ENCODE measurements around the gene GIMAP6.
"Not testable (repeated sequence)": the region's sequence is repeated elsewhere in the genome, so short reads cannot be mapped to it uniquely, and the experiment has no call there.

The GIMAP6 gene

DNA sequence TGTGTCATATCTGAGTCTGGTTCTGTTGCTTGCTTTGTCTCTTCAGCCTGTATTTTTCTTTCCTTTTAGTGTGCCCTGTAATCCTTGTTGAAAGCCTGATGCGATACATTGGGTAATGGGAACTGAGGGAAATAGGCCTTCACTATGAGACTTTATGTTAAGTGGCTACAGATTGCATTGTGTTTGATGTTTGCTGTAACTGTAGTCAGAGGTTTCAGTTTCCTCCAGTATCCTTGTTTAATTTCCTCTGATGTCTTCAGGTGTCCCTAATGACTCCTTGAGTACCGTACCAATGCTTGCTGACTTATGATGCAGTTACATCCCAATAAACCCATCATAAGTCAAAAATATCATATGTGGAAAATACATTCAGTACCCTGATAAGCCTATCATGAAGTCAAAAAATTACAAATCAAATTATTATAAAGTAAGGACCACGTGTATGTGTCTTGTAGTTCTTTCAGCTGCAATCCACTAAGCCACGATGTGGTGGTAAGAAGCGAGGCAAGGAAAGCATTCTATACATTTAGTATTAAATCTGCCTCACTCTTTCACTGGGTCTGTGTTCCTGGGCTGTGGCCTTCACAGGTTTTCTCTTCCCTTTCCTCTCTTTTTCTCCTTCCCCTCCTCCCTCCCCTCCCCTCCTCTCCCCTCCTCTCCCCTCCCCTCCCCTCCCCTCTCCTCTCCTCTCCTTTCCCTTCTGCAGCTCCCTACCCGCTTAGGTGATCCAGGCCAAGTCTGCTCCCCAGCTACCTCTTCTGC lies 13.3 kb upstream of the GIMAP6 start:
- DNase-seq (ENCODE audit: low spot score) = no peak
- no peak for FAIRE-seq

DNA sequence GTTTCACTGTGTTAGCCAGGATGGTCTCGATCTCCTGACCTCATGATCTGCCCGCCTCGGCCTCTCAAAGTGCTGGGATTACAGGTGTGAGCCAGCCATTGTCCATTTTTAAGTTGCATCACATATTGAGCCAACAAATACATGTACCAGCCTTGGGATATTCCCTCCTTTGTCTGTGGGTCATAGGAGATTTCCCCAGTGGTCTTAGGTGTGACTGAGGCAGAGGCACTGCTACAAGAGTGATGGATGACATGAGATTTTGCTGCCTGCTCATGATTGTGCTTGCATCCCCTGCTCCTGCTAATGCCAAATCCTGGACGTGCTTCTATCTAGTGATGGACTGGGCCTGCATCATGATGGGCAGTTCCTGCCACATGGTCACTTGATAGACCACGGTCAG lies 10.7 kb upstream of the GIMAP6 start:
- FAIRE-seq = no peak
- DNase-seq (ENCODE audit: low spot score) = no peak

DNA sequence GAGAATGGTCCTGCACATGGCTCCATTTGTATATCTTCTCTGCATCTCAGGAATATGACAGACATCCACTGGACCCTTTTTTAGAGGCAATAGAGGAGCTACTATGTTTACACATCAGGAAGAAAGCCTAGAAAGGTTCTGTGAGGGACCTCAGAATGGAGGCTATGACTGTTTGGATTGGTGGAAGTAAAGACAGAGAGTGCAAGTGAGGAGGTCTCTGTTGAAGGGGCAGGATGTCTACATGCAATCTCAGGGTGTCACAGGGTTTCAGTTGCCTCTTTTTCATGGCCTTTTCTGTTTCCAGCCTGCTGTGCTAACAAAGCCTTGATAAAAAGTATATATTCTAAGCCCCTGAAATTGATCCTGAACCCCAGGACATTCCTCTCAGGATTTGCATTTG lies 9.7 kb upstream of the GIMAP6 start:
- DNase-seq (ENCODE audit: low spot score) (no peak), FAIRE-seq (no peak)

DNA sequence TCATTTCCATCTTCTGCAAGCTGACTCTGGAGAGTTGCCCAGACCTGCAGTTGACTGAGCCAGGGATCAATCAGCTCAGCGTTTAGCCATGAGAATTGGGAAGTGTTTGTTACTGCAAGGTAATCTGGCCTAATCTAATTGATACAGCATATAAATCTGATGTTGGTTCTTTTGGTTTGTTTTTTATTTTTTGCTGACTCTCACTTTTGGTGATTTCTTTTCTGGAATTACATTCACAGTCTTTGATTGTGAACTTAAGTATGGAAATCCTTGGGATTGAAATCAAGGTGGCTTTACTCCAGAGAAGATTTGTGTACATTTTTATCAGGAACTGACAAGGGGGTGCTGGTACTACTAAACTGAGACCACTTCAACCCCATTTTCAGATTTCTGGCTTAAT lies 1.7 kb upstream of the GIMAP6 start:
- FAIRE-seq (no peak), DNase-seq (ENCODE audit: low spot score) (no peak)

DNA sequence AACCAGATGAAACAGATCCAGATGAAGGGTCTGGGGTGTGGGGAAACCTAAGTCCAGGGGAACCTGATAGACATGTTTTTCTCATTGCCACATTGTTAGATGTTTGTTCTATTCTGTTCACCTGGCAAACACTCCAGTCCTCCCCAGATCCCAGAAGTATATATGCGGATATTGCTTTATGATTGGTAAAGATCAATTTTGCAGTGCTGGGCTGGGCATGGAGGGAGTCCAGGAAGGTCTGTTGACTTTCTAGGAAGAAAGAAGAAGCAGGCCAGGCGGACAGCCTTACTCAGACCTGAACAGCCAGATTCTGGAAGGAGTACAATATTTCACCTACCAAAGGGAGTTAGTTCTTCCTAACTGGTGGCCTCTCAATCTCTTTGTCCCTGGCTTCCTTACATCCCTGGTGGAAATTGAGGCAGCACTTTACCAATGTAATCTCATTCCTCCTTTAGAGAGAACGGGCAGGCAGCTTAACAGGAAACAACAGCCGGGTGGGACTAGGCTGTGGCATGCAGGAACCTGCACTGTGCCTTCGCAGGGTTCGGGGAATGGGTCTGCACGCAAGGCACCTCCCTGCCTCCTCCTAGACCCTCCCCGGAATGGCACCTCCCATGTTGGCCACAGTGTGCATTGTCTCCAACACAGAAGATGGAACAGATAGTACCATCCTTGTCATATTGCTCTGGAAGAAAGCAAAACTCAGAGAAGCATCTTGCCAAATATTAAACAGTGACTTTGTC lies 930 bp downstream of the GIMAP6 start:
- FAIRE-seq (no peak), DNase-seq (ENCODE audit: low spot score) (no peak)

DNA sequence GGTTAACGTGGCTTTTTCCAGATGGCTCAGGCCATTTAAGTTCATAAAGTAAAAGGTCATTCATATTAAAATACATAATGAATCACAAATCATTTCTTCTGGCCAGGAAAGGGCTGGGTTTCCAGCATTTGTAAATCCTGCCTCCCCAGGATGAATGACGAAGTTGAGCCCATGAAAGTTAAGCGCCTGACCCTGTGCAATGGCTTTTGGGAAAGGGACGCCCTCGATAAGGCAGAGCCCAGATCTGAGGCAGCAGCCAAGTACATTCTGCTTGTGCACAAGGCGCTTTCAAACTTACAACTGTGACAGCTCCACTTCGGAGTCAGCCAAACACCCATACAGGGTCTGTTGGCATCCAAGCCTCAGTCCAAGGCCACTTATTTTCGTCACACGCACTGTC lies 2.8 kb downstream of the GIMAP6 start:
- FAIRE-seq (no peak), DNase-seq (ENCODE audit: low spot score) (no peak)

DNA sequence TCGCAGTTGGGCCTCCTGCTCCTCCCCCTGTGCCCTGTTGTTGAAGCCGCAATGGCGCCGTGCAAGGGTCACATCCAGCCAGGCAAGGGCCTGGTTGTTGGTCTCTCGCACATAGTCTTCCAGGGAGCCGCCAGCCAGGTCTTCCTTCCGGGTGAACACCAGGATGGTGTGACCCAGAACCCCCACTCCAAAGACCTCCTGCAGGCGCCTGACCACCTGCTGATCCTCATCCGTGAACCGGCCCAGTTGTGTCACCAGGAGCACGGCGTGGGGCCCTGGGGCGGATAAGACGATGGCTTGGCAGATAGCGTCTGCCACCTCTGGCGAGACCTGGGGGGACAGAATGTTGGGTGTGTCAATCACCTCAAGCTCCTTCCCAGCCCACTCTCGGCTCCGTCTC lies 4.2 kb downstream of the GIMAP6 start:
- FAIRE-seq (no peak), DNase-seq (ENCODE audit: low spot score) (no peak)

DNA sequence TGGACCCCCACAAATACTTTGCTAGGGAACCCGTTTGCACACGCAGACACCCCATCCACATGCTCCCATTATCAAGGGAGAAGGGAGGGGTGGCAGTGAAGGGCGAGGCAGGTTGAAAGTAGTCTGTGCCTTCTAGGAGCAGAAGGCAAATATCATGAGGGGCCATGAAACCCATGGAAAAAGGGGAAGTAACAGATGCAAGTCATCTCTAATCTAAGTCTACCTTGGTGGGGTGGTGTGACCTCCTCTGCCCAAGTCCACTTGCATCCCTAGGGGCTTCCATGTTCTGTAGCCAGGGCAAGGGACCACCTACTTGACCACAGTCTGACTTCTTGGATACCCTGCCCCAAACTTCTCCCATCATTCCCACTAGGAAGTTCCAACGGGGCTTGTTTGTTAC lies 5.5 kb downstream of the GIMAP6 start:
- FAIRE-seq = no peak
- no peak for DNase-seq (ENCODE audit: low spot score)

DNA sequence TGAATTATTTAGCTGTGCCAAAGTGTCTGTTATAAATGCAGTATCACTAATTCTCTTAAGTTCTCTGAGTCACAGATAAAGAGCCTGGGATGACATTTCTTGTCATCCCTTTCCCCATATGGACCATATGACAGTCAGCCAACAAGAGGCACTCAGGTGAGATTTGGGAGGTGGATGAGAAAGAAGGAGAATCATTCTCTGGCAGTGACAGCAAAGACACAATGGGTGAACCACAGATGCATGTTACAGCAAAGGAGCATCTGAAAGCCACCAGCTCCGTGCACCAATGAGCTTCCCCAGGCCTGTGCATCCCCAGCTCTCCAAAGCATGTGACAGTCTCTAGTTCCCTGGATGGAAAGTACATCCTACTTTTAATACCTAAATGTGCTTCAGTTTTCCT lies 10.8 kb downstream of the GIMAP6 start:
- no peak for FAIRE-seq

DNA sequence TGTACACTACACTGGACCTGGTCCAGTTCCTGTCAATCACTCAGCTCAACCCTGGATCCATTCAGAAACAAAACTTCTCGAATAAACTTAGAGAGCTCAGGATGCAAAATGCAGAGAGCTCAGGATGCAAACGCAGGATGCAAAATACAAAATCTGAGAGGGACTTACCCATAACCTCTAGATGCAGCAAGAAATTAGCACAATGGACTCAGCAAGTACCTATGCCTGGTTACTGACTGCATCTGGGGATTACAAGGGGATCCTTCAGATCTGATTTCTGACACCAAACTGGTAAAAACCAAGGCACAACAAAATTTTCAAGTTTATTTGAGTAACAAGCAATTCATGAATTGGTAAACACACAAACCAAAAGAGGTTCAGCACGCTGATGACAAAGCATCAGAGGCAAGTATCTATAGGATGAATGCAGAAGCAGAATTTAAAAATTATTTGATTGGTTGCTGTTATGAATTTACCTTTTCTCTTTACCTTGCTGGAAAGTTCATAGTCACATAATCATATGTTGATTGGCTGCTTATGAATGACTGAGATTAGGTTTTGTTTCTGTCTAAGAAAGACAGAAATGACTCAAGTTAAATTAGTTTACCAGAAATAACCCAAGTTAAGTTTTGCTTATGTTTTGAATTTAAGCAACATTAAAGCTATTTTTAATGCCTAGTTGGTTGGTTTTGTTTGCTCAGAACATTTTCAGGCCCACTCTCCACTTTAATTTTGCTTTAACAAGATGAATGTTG lies 11.4 kb downstream of the GIMAP6 start:
- DNase-seq (ENCODE audit: low spot score) = no peak
- FAIRE-seq = no peak

More for the DNA sequence above, 10.8 kb downstream of the GIMAP6 start:
- no peak for DNase-seq (ENCODE audit: low spot score)

DNA sequence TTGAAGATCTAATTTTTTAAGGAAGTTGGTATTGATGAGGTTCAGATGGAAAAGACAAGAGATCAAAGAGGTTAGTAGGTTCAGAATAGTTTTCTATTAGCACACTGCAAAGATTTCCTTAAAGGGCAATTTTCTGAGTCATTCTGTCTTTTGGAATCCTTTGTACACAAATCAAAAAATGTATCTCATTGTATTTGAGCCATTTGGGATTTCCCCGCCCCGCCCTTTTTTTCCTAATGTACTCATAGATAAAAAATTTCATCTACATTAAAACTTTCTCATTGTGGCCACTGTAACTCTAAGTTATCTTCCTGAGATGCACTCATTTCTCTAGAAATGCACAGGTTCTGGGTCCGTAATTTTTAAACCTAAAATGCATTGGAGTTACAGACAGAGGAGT lies 12.1 kb downstream of the GIMAP6 start:
- DNase-seq (ENCODE audit: low spot score) = no peak
- FAIRE-seq = no peak

DNA sequence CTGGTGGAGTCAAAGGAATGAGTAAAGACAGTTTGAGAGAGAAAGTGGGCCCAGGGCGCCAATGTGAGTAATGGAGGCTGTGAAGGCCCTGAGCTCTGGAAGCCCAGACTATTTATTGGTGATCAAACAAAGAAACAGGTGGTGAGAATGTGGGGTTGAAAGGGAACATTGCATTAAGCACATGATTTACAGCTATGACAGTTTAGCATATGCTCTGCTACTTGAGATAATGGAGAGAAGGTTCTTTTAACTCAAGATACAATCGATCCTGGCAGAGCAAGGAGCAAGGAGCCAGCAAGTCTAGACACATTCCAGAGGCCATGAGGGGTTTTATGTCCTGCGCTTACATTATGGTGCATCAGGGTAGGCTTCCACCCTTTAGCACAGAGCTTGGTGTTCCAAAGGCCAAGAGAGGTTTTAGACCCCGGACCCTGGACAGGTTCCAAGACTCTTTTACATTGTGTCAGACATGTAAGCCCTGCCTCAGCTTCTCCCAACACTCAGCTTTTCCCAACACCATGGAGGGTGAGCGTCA lies 16.9 kb downstream of the GIMAP6 start:
- FAIRE-seq; DNase-seq (ENCODE audit: low spot score): not testable (repeated sequence)

DNA sequence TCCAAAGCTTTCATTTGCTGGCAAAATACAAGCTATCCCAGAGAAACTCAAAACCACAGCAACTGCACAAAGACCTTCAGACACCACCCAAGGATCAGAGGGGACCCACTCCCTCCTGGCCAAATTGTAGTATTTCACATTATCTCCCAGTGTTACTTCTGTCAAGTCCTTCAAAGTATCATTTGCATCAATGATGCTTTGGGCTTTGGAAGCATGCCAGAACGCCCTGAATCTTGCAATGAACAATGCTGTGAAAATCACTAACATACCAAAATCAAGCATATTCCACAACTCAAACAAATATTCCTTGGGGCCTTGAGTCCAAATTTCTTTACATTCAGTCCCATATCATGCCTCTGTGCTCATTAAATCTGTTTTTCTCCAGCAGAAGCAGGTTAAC lies 17.8 kb downstream of the GIMAP6 start:
- FAIRE-seq; DNase-seq (ENCODE audit: low spot score): not testable (repeated sequence)

DNA sequence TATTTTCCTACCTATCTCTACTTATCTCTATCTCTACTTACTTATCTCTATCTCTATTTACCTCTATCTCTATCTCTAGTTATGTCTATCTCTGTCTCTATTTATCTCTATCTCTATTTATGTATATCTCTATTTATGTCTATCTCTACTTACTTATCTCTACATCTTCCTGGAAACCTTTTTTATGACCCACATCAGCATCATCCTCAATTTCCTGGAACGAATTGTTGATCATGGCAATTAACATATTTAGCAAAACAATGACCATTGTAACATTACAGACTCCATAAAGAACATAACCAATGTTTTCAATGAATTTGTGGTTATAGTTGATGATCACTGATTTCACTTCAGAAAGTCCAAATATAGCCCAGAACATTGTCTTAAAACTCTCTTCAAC lies 18.3 kb downstream of the GIMAP6 start:
- DNase-seq (ENCODE audit: low spot score) (no peak), FAIRE-seq (no peak)

DNA sequence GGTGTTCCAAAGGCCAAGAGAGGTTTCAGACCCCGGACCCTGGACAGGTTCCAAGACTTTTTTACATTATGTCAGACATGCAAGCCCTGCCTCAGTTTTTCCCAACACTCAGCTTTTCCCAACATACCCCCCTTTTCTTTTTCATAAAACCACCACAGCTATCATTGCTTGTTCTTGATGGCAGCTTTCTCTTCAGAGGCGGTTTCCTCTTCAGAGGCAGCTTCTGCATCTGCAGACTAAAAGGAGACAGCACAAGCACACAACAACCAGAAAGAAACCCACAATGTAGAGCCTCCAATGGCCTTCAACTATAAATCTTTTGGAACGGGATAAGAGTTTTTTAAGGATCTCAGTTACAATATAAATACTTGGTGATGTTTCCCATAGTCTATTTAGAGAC lies 19.3 kb downstream of the GIMAP6 start:
- FAIRE-seq (no peak), DNase-seq (ENCODE audit: low spot score) (no peak)

DNA sequence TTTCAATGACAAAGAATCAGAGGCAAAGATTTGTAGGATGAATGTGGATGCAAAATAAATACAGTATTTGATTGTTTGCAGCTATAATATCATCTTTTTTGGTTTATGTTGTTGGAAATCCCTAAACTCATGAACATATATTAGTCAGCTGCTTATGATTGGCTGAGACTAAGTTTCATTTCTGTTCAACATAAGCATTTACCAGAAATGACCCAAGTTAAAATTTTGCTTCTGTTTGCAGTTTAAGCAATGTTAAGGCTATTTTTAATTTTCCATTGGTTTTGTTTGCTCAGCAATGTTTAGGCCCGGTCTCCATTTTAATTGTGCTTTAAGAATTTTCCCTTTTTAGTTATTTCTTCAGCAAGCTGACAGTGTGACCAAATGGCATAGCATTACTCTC lies 22.0 kb downstream of the GIMAP6 start:
- DNase-seq (ENCODE audit: low spot score) (no peak), FAIRE-seq (no peak)

DNA sequence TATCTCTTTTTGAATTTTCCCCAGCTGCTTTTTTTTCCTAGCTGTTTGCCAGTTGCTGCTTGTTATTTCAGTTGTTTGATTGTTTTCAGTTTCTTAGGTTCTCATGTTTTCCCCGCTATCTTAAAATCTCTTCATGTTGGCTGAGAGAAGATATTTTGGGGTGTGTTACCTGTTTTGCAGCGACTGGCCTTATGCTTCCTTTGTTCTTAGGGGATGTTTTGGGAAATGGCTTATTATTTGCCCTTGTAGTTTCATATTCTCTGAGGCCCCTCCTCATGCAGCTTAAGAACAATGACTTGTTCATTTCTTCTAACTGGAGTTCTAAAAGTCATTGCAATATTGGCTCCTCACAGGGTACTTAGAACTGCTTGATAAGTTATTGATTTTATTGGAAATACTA lies 28.6 kb downstream of the GIMAP6 start:
- not testable (repeated sequence) for FAIRE-seq; DNase-seq (ENCODE audit: low spot score)

DNA sequence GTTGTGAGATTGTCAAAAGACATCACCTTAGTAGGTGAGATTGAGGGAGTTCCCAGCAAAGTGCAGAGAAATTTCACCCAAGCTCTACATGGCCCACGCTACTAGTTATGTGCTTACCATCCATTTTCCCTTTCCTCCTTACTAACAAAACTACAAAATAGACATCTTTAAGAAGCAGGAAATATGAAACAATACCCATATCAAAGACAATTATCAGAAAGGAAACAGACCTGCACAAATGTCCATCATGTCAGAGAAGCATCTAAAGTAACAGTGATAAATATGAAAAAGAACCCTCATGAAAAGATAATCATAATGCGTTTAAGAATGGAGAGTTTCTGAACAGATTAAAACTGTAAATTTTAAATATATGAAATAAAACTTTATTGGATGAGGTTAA lies 36.8 kb downstream of the GIMAP6 start:
- FAIRE-seq = no peak

DNA sequence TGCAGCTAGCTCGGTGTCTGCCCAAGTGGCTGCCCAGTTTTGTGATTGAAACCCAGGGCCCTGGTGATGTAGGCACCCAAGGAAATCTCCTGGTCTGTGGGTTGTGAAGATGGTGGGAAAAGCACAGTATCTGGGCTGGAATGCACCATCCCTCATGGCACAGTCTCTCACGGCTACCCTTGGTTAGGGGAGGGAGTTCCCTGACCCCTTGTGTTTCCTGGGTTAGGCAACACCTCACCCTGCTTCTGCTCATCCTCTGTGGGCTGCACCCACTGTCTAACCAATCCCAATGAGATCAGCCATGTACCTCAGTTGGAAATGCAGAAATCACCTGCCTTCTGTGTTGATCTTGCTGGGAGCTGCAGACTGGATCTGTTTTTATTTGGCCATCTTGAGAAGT lies 37.4 kb downstream of the GIMAP6 start:
- no peak for FAIRE-seq

More for the DNA sequence above, 36.8 kb downstream of the GIMAP6 start:
- DNase-seq (ENCODE audit: low spot score) = no peak

DNA sequence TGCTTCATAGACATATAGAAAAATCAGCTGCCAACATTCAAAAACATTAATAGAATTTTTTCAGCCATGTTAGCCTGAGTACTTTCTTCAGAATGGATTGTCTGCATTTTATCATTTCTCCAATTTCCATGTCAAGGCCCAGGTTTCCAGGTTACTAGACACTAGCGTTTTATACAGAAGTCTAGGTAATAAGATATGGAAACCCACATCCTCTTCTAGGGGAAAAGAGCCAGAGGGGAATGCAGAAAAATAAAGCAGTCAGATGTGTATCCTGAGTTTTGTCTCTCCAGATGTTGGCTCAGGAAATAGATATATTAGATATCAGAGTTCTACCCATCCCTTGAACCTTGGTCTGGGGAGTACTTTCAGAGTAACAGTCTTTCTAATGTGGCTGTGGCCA lies 44.6 kb downstream of the GIMAP6 start:
- FAIRE-seq = no peak

More for the DNA sequence above, 37.4 kb downstream of the GIMAP6 start:
- no peak for DNase-seq (ENCODE audit: low spot score)

DNA sequence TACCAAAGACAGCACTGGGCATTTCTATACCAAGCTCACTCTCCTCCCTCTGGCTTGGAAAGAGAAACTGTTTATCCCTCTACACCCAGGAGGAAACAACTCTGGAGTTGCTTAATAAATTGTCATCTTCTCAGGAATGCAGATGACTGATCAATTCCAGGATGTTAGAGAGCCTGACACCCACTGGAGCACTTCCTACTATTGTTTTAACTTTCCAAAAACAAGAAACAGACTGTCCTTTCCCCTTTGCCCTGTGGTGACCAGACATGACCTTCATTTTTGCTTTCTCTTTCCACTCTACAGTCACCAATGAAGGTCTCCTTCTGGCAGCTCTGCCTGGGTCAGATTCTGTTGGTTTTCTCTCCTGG lies 45.4 kb downstream of the GIMAP6 start:
- no peak for FAIRE-seq
- no peak for DNase-seq (ENCODE audit: low spot score)

More for the DNA sequence above, 44.6 kb downstream of the GIMAP6 start:
- no peak for DNase-seq (ENCODE audit: low spot score)
